ENCODE data around the gene PABPN1.

- TF ChIP-seq GATA2 (IDR thresholded peaks at IDR 0.05; ENCODE audit: low read depth, low read length) (no peak), GATA3 (IDR thresholded peaks at IDR 0.05; ENCODE audit: low read depth, low read length) (no peak)
These were observed 21.9 kb upstream of the PABPN1 start for GRCh38 chr14:23299211-23299957.

Data from SH-SY5Y (cell line).